B cell (primary cell): ENCODE results near the gene ADAM17. TPM values are rescaled to one million over a fixed set of nuclear protein-coding genes. Genes with fewer than 3 reads are reported as not detected.

Experiments used
- ATAC-seq: fragments of 200-7000 bp; cut with Tn5 transposase; one replicate; pipeline ENCODE4 v1.10.0; 2021; ENCODE audit warnings: low read depth, mild to moderate bottlenecking, moderate number of reproducible peaks, moderate library complexity
- CTCF ChIA-PET: fragments of 350-600 bp; sonication (Branson Sonifier 250); formaldehyde crosslinking; loops from one replicate; lab custom pipeline; 2021; ENCODE audit warnings: antibody characterized with exemption, inconsistent platforms; lab: Charles Lee
- POLR2A ChIA-PET: fragments of 350-600 bp; sonication (Branson Sonifier 250); formaldehyde crosslinking; loops from one replicate; lab custom pipeline; 2021; ENCODE audit warnings: antibody characterized with exemption; lab: Charles Lee
- DNase-seq: peaks from one replicate; pipeline ENCODE4 v3.0.0; 2013
- H2AFZ ChIP-seq: 2 replicates; pipeline ENCODE4 v1.6.1; 2012; ENCODE audit warnings: mild to moderate bottlenecking, low read depth, low read length; ENCODE audit not compliant: insufficient read depth, poor library complexity, severe bottlenecking
- H3K27ac ChIP-seq, 2 donors: 1 replicate in 1 of 2; 2 replicates in 1 of 2; pipeline ENCODE4 v1.5.1; 2012 to 2013; ENCODE audit warnings: low read length in 2 of 2, mild to moderate bottlenecking in 2 of 2, moderate library complexity in 1 of 2
- H3K27me3 ChIP-seq, 4 experiments: fragments of 200-600 bp in 1 of 4; sonication (generic) in 1 of 4; replicated peaks in 1 of 4; 1 replicate in 2 of 4; 2 replicates in 2 of 4; pipeline versions ENCODE4 v1.6.1 to v1.7.0; 2013 to 2016; ENCODE audit warnings: low read length in 3 of 4, mild to moderate bottlenecking in 2 of 4, mixed read lengths in 1 of 4, moderate library complexity in 1 of 4; ENCODE audit not compliant: insufficient read depth in 4 of 4, control insufficient read depth in 3 of 4; ENCODE audit errors: control extremely low read depth in 1 of 4
- H3K36me3 ChIP-seq, 2 experiments: replicated peaks in 1 of 2; 1 replicate in 1 of 2; 2 replicates in 1 of 2; pipeline versions ENCODE4 v1.6.1 to v1.7.1; 2013; ENCODE audit warnings: low read length in 1 of 2; ENCODE audit not compliant: insufficient read depth in 2 of 2, control insufficient read depth in 1 of 2; ENCODE audit errors: control extremely low read depth in 1 of 2, extremely low read depth in 1 of 2
- H3K4me1 ChIP-seq, 2 donors: fragments of 200-600 bp in 1 of 2; sonication (generic) in 1 of 2; 1 replicate in 1 of 2; 2 replicates in 1 of 2; pipeline versions ENCODE4 v1.5.1 to v1.6.1; 2013 to 2017; ENCODE audit warnings: low read length in 2 of 2; ENCODE audit not compliant: control insufficient read depth in 2 of 2, insufficient read depth in 2 of 2
- H3K4me2 ChIP-seq: replicated peaks from 2 replicates; pipeline ENCODE3; 2012; ENCODE audit warnings: mild to moderate bottlenecking, low read depth, low read length; ENCODE audit not compliant: poor library complexity, severe bottlenecking
- H3K4me3 ChIP-seq, 5 experiments: fragments of 200-600 bp in 1 of 5; sonication (generic) in 1 of 5; 1 replicate in 3 of 5; 2 replicates in 2 of 5; pipeline versions ENCODE4 v1.5.1 to v1.7.0; 2011 to 2016; ENCODE audit warnings: low read length in 4 of 5, mild to moderate bottlenecking in 4 of 5, low read depth in 2 of 5, control low read depth in 1 of 5, moderate library complexity in 1 of 5; ENCODE audit not compliant: insufficient read depth in 1 of 5; ENCODE audit errors: control extremely low read depth in 1 of 5, extremely low read depth in 1 of 5
- H3K79me2 ChIP-seq: fragments of 200-600 bp; sonication (generic); one replicate; pipeline ENCODE4 v1.6.0; 2016; ENCODE audit warnings: low read length; ENCODE audit not compliant: control insufficient read depth, insufficient read depth
- H3K9ac ChIP-seq: fragments of 200-600 bp; sonication (generic); 2 replicates; pipeline ENCODE4 v1.6.1; 2017; ENCODE audit warnings: mild to moderate bottlenecking, low read length, moderate library complexity
- H3K9me3 ChIP-seq, 3 donors: one replicate each; pipeline versions ENCODE4 v1.6.1 to v1.7.1; 2013; ENCODE audit warnings: low read length in 2 of 3; ENCODE audit not compliant: control insufficient read depth in 2 of 3, insufficient read depth in 1 of 3; ENCODE audit errors: control extremely low read depth in 1 of 3
- H4K20me1 ChIP-seq: 2 replicates; pipeline ENCODE4 v1.6.0; 2012; ENCODE audit warnings: mild to moderate bottlenecking, low read length; ENCODE audit not compliant: insufficient read depth, control insufficient read depth, poor library complexity, severe bottlenecking
- H3K27ac Mint-ChIP-seq: one replicate; pipeline ENCODE4 v1.8.0; 2021; ENCODE audit warnings: mixed read lengths
- H3K27me3 Mint-ChIP-seq: one replicate; pipeline ENCODE4 v1.8.0; 2021; ENCODE audit warnings: mixed read lengths
- H3K4me1 Mint-ChIP-seq: one replicate; pipeline ENCODE4 v1.8.0; 2021; ENCODE audit warnings: mixed read lengths
- H3K4me3 Mint-ChIP-seq: one replicate; pipeline ENCODE4 v1.8.0; 2021; ENCODE audit warnings: mixed read lengths
- H3K9me3 Mint-ChIP-seq: one replicate; pipeline ENCODE4 v1.8.0; 2022; ENCODE audit warnings: mixed read lengths; ENCODE audit not compliant: insufficient read depth
- CTCF ChIP-seq: fragments of 200-600 bp; IDR thresholded peaks from one replicate; pipeline ENCODE4 v1.8.0; 2022; ENCODE audit warnings: antibody characterized with exemption, mild to moderate bottlenecking
- EZH2 ChIP-seq: IDR thresholded peaks from 2 replicates; pipeline ENCODE4 v1.6.1; 2012; ENCODE audit warnings: borderline replicate concordance, low read depth, mild to moderate bottlenecking, moderate library complexity, low read length; ENCODE audit not compliant: insufficient read depth, poor library complexity, severe bottlenecking
- WGBS: methylation state at CpG from one replicate; pipeline ENCODE4 v1.1.5; 2013; ENCODE audit warnings: missing lambda C conversion rate; ENCODE audit not compliant: insufficient coverage; 5-methylcytosine and 5-hydroxymethylcytosine counted together
- intact Hi-C: fragments of 100-400 bp; cut with micrococcal nuclease; formaldehyde crosslinking; loops from one replicate; pipeline ENCODE4 v1.10.0; 2022
- polyA plus RNA-seq: library from polyadenylated mRNA; depleted of rRNA; stranded (reverse); fragments of >200 nt; gene quantifications from 2 replicates; pipeline ENCODE4 v1.2.3, GENCODE V29; 2012
- total RNA-seq, 2 donors: library from RNA; stranded (reverse); fragments of 120-200 nt in 1 of 2; gene quantifications; 1 replicate in 1 of 2; 2 replicates in 1 of 2; pipeline versions ENCODE4 v1.2.3 to v1.2.4, GENCODE V29; 2013 to 2022

Gene ADAM17
- total and polyA plus RNA-seq, 2 donors (not counting 1 experiment from before 2014, with no cell fraction given): 13.9 to 57.8 TPM

- H3K79me2 ChIP-seq: no peaks in the 10 kb centered on the region
- no peak overlapping the region for H3K9ac ChIP-seq
- no peak overlapping the region for H3K4me3 Mint-ChIP-seq
- no peaks in the 10 kb centered on the region for H3K9me3 Mint-ChIP-seq
- ChIA-PET CTCF (interaction anchor here (0.9 kb wide), 1 partner anchor 27 kb away, joined by 7 read pairs; the partner anchor contains the start of gene ADAM17), POLR2A (no interaction called here)
- no peak overlapping the region for H3K4me3 ChIP-seq
- TF ChIP-seq EZH2 (no peak), CTCF (no peak)
- DNase-seq (no peak), ATAC-seq (no peak)
- no peak overlapping the region for H2AFZ ChIP-seq
- no peak overlapping the region for H3K4me2 ChIP-seq
- WGBS: 100% methylated on average over 3 of the region's 5 CpGs
- H3K27ac ChIP-seq: no peak overlapping the region
- H3K36me3 ChIP-seq: peaks cover 13 to 30% of the 10 kb centered on the region in 2 experiments
- intact Hi-C loops: no loop called here
- no peaks in the 10 kb centered on the region for H3K27me3 Mint-ChIP-seq
- no peaks in the 10 kb centered on the region for H3K4me1 ChIP-seq
- H3K27me3 ChIP-seq: no peaks in the 10 kb centered on the region
- H3K4me1 Mint-ChIP-seq: no peaks in the 10 kb centered on the region
- H4K20me1 ChIP-seq: no peaks in the 10 kb centered on the region
- no peak overlapping the region for H3K27ac Mint-ChIP-seq
- no peaks in the 10 kb centered on the region for H3K9me3 ChIP-seq
Observed at GRCh38 chr2:9582624-9583023, 27.0 kb upstream of the ADAM17 start.

GRCh38 chr2:9578467-9579235 is 23.0 kb upstream of the ADAM17 start:
- DNase-seq: no peak
- Histone ChIP-seq H3K4me1 (no peaks in the 10 kb centered on the region), H3K27me3 (no peaks in the 10 kb centered on the region), H3K79me2 (no peaks in the 10 kb centered on the region), H4K20me1 (no peaks in the 10 kb centered on the region), H3K9ac (no peak overlapping the region), H3K27ac (no peak overlapping the region), H2AFZ (no peak overlapping the region), H3K4me2 (no peak overlapping the region), H3K4me3 (no peak overlapping the region), H3K9me3 (no peaks in the 10 kb centered on the region), H3K36me3 (peaks cover 2 to 3% of the 10 kb centered on the region in 2 experiments)
- TF ChIP-seq EZH2 (no peak), CTCF (no peak)
- ATAC-seq: no peak
- ChIA-PET POLR2A (interaction anchor here (1.5 kb wide), 1 partner anchor 23 kb away, joined by 3 read pairs; the partner anchor contains the start of gene ADAM17), CTCF (no interaction called here)
- Mint-ChIP-seq H3K4me1 (no peaks in the 10 kb centered on the region), H3K27me3 (no peaks in the 10 kb centered on the region), H3K27ac (no peak overlapping the region), H3K9me3 (no peaks in the 10 kb centered on the region), H3K4me3 (no peak overlapping the region)
- intact Hi-C loops: no loop called here
- WGBS: 94% methylated on average over 7 of the region's 9 CpGs
